Nephron (organoid): ENCODE data around the gene LYRM1.
"Not testable (repeated sequence)": the region's sequence is repeated elsewhere in the genome, so short reads cannot be mapped to it uniquely, and the experiment has no call there.

Source experiments
- H3K27ac Mint-ChIP-seq, 3 experiments: 2 replicates each; pipeline ENCODE4 v1.8.0; 2020; ENCODE audit warnings: mixed read lengths in 3 of 3, mild to moderate bottlenecking in 2 of 3, moderate library complexity in 1 of 3
- H3K27me3 Mint-ChIP-seq: 2 replicates; pipeline ENCODE4 v1.8.0; 2021; ENCODE audit warnings: low read depth, mild to moderate bottlenecking, moderate library complexity, mixed read lengths
- H3K36me3 Mint-ChIP-seq: 2 replicates; pipeline ENCODE4 v1.8.0; 2020; ENCODE audit warnings: low read depth, mixed read lengths
- H3K4me1 Mint-ChIP-seq: 2 replicates; pipeline ENCODE4 v1.8.0; 2020; ENCODE audit warnings: mixed read lengths
- H3K4me3 Mint-ChIP-seq, 3 experiments: 2 replicates each; pipeline ENCODE4 v1.8.0; 2020; ENCODE audit warnings: mild to moderate bottlenecking in 3 of 3, mixed read lengths in 3 of 3, moderate library complexity in 2 of 3
- H3K9me3 Mint-ChIP-seq: 2 replicates; pipeline ENCODE4 v1.8.0; 2020; ENCODE audit warnings: mixed read lengths
- CTCF ChIP-seq, 3 experiments: fragments of 200-600 bp; sonication (generic); IDR thresholded peaks; one replicate each; pipeline ENCODE4 v1.5.0; 2021; ENCODE audit warnings: antibody characterized with exemption in 3 of 3; ENCODE audit not compliant: unreplicated experiment in 3 of 3

The LYRM1 gene

GRCh38 chr16:20969386-20969785 lies 68.8 kb downstream of the LYRM1 start:
- no peak for TF ChIP-seq CTCF (IDR thresholded peaks at IDR 0.05; ENCODE audit: unreplicated experiment in 3 of 3)
- H3K36me3 Mint-ChIP-seq: no peaks in the 10 kb centered on the region
- H3K27ac Mint-ChIP-seq: no peak overlapping the region
- H3K4me1 Mint-ChIP-seq: no peaks in the 10 kb centered on the region
- H3K4me3 Mint-ChIP-seq: no peak overlapping the region
- H3K9me3 Mint-ChIP-seq: peaks cover 4% of the 10 kb centered on the region
- H3K27me3 Mint-ChIP-seq: peaks cover 8% of the 10 kb centered on the region

GRCh38 chr16:20971401-20971800 lies 70.8 kb downstream of the LYRM1 start:
- Mint-ChIP-seq H3K36me3 (no peaks in the 10 kb centered on the region), H3K4me1 (no peaks in the 10 kb centered on the region), H3K4me3 (no peak overlapping the region), H3K9me3 (no peaks in the 10 kb centered on the region), H3K27me3 (peaks cover 5% of the 10 kb centered on the region), H3K27ac (no peak overlapping the region)
- TF ChIP-seq CTCF (IDR thresholded peaks at IDR 0.05; ENCODE audit: unreplicated experiment in 3 of 3): no peak

GRCh38 chr16:20973201-20973600 lies 72.6 kb downstream of the LYRM1 start:
- H3K27ac Mint-ChIP-seq, H3K4me3 Mint-ChIP-seq, H3K36me3 Mint-ChIP-seq, H3K27me3 Mint-ChIP-seq, H3K4me1 Mint-ChIP-seq, H3K9me3 Mint-ChIP-seq: not testable (repeated sequence)
